ENCODE measurements around the gene BRIP1. TPM values are rescaled to one million over a fixed set of nuclear protein-coding genes. Genes with fewer than 3 reads are reported as not detected.

Gene BRIP1
- total RNA-seq, 1 experiment from 2014 or later: 9.4 TPM

GRCh38 chr17:61699694-61700093, 163.6 kb downstream of the BRIP1 start:
- no TSS peak for BruUV-seq (replicated peaks)
- H3K27me3 ChIP-seq (ENCODE audit: control insufficient read depth, insufficient read depth, low read length): no peaks in the 10 kb centered on the region
- no peaks in the 10 kb centered on the region for H3K4me1 ChIP-seq (ENCODE audit: control insufficient read depth, insufficient read depth, low read length)
- no peaks in the 10 kb centered on the region for H3K36me3 ChIP-seq (ENCODE audit: control insufficient read depth, insufficient read depth, low read length)
- in situ Hi-C loops (cut with HindIII; ENCODE audit: low pct_unique_long_range_greater_than_20kb, low sequenced_read_pairs): no loop called here
- CTCF ChIA-PET: no interaction called here
- H3K27ac ChIP-seq (ENCODE audit: low read length): no peak overlapping the region
- POLR2A ChIA-PET: no interaction called here
- DNase-seq (ENCODE audit: low read depth, low spot score): no peak
- H3K9me3 ChIP-seq (ENCODE audit: control insufficient read depth, insufficient read depth, low read depth, low read length): peaks cover 26% of the 10 kb centered on the region
- intact Hi-C loops (cut with micrococcal nuclease; ENCODE audit: unreplicated experiment): no loop called here
- ATAC-seq: no peak
- no peak for TF ChIP-seq TCF7L2 (IDR thresholded peaks at IDR 0.05; ENCODE audit: low read depth, low read length)
- TF ChIP-seq SIN3A (IDR thresholded peaks at IDR 0.05; ENCODE audit: borderline replicate concordance, insufficient read depth, low read depth, low read length): no peak
- no peak for TF ChIP-seq CTCF (IDR thresholded peaks at IDR 0.05)
- no peak for TF ChIP-seq POLR2AphosphoS5 (IDR thresholded peaks at IDR 0.05; ENCODE audit: low read depth, low read length)
- TF ChIP-seq REST (IDR thresholded peaks at IDR 0.05; ENCODE audit: insufficient read depth in 1 of 2, low read depth in 2 of 2, low read length in 1 of 2): no peak
- H3K4me3 ChIP-seq (ENCODE audit: low read depth in 2 of 2, low read length in 2 of 2): no peak overlapping the region

- in situ Hi-C loops (cut with HindIII; ENCODE audit: low pct_unique_long_range_greater_than_20kb, low sequenced_read_pairs): no loop called here
- no TSS peak for BruUV-seq (replicated peaks)
- Histone ChIP-seq H3K9me3 (ENCODE audit: control insufficient read depth, insufficient read depth, low read depth, low read length) (peaks cover 26% of the 10 kb centered on the region), H3K27me3 (ENCODE audit: control insufficient read depth, insufficient read depth, low read length) (no peaks in the 10 kb centered on the region), H3K36me3 (ENCODE audit: control insufficient read depth, insufficient read depth, low read length) (no peaks in the 10 kb centered on the region), H3K27ac (ENCODE audit: low read length) (no peak overlapping the region), H3K4me3 (ENCODE audit: low read depth in 2 of 2, low read length in 2 of 2) (no peak overlapping the region), H3K4me1 (ENCODE audit: control insufficient read depth, insufficient read depth, low read length) (no peaks in the 10 kb centered on the region)
- TF ChIP-seq TCF7L2 (IDR thresholded peaks at IDR 0.05; ENCODE audit: low read depth, low read length): no peak
- TF ChIP-seq SIN3A (IDR thresholded peaks at IDR 0.05; ENCODE audit: borderline replicate concordance, insufficient read depth, low read depth, low read length): no peak
- no peak for TF ChIP-seq POLR2AphosphoS5 (IDR thresholded peaks at IDR 0.05; ENCODE audit: low read depth, low read length)
- no peak for TF ChIP-seq REST (IDR thresholded peaks at IDR 0.05; ENCODE audit: insufficient read depth in 1 of 2, low read depth in 2 of 2, low read length in 1 of 2)
- TF ChIP-seq CTCF (IDR thresholded peaks at IDR 0.05): no peak
- intact Hi-C loops (cut with micrococcal nuclease; ENCODE audit: unreplicated experiment): no loop called here
- CTCF ChIA-PET: no interaction called here
- ATAC-seq (no peak), DNase-seq (ENCODE audit: low read depth, low spot score) (no peak)
- POLR2A ChIA-PET: interaction anchor here (0.6 kb wide), 1 partner anchor 14 kb away, joined by 4 read pairs; no protein-coding TSS in a partner anchor
These were observed 164.3 kb downstream of the BRIP1 start for GRCh38 chr17:61699032-61699431.
